ENCODE data around the gene LBHD2. TPM values are rescaled to one million over a fixed set of nuclear protein-coding genes. Genes with fewer than 3 reads are reported as not detected.

The LBHD2 gene
- total and polyA plus RNA-seq, 2 of the 13 experiments (the other 11 are each of a cell fraction or from before 2014, with no cell fraction given) = 0.67 to 1.00 TPM

DNA sequence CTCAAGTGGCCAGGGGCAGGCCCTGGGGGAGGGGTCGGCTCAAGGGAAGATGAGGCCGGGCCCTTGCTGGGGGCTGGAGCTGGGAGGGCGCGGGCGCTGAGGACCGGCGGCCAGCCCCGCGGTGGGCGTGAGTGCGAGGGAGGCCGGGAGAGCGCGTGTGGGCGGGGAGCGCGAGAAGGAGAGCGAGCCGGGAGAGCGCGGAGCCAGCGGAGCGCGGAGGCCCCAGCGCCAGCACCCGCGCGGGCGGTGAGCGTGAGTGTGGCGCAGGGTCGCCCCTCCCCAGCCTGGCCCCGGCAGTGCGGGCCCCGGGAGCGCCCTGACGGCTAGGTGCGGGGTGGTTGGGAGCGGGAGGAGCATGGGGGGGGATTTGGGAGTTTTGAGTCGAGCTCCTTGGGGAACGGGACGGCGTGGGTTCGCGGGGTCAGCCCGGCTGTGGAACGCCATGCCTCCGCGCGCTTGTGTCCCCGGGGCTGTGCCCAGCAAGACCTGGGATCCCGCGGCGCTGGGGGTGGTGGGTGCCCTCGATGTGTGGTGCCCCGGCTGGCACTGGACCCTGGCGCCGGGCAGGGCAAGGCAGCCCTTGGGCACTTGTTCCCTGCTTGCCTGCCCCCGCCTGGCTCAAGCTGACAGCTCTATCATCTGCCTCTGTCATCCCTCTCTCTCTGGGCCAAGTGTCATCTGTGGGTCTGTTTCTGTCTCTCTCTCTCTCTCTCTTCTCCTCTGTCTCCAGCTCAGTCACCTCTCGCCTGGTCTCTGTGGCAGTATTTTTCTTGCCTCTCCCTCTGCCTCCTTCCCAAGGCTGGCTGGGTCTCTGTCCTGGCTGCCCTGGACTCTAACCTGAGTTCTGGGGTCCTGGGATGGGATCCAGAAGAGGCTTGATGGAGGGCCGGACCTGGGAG is at the start of gene LBHD2 (continued):
- no peak for TF ChIP-seq ELK4 (CRISPR knock-in tag; IDR thresholded peaks at IDR 0.05; ENCODE audit: borderline replicate concordance)
- no peak for TF ChIP-seq ZNF878 (CRISPR knock-in tag; IDR thresholded peaks at IDR 0.05)
- no peak for TF ChIP-seq LCORL (IDR thresholded peaks at IDR 0.05)
- no peak for TF ChIP-seq LCORL (CRISPR knock-in tag; IDR thresholded peaks at IDR 0.05)
- no peak for TF ChIP-seq KLF13 (CRISPR knock-in tag; IDR thresholded peaks at IDR 0.05)
- TF ChIP-seq MXI1 (IDR thresholded peaks at IDR 0.05; ENCODE audit: borderline replicate concordance, low read depth, low read length) = no peak
- no peak for TF ChIP-seq CEBPG (CRISPR knock-in tag; IDR thresholded peaks at IDR 0.05)
- TF ChIP-seq SP5 (CRISPR knock-in tag; IDR thresholded peaks at IDR 0.05; ENCODE audit: borderline replicate concordance, low read depth) = no peak
- TF ChIP-seq TBL1XR1 (IDR thresholded peaks at IDR 0.05; ENCODE audit: borderline replicate concordance, low read length, partially characterized antibody) = no peak
- no peak for TF ChIP-seq ZNF777 (CRISPR knock-in tag; IDR thresholded peaks at IDR 0.05)
- TF ChIP-seq HNRNPK (IDR thresholded peaks at IDR 0.05; ENCODE audit: low read depth, low read length, poor library complexity, severe bottlenecking) = peak; percentile 62
- TF ChIP-seq E2F1 (CRISPR knock-in tag; IDR thresholded peaks at IDR 0.05) = no peak
- TF ChIP-seq, protein P1, sequence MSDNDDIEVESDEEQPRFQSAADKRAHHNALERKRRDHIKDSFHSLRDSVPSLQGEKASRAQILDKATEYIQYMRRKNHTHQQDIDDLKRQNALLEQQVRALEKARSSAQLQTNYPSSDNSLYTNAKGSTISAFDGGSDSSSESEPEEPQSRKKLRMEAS (IDR thresholded peaks at IDR 0.05) = peak; percentile 26; the same call in 1 of the 2 replicates
- TF ChIP-seq MLLT10 (CRISPR knock-in tag; IDR thresholded peaks at IDR 0.05) = no peak
- TF ChIP-seq ZNF839 (CRISPR knock-in tag; IDR thresholded peaks at IDR 0.05; ENCODE audit: borderline replicate concordance) = no peak
- no peak for TF ChIP-seq NFATC3 (CRISPR knock-in tag; IDR thresholded peaks at IDR 0.05)
- no peak for TF ChIP-seq ZBTB38 (CRISPR knock-in tag; IDR thresholded peaks at IDR 0.05)
- TF ChIP-seq, protein P2, sequence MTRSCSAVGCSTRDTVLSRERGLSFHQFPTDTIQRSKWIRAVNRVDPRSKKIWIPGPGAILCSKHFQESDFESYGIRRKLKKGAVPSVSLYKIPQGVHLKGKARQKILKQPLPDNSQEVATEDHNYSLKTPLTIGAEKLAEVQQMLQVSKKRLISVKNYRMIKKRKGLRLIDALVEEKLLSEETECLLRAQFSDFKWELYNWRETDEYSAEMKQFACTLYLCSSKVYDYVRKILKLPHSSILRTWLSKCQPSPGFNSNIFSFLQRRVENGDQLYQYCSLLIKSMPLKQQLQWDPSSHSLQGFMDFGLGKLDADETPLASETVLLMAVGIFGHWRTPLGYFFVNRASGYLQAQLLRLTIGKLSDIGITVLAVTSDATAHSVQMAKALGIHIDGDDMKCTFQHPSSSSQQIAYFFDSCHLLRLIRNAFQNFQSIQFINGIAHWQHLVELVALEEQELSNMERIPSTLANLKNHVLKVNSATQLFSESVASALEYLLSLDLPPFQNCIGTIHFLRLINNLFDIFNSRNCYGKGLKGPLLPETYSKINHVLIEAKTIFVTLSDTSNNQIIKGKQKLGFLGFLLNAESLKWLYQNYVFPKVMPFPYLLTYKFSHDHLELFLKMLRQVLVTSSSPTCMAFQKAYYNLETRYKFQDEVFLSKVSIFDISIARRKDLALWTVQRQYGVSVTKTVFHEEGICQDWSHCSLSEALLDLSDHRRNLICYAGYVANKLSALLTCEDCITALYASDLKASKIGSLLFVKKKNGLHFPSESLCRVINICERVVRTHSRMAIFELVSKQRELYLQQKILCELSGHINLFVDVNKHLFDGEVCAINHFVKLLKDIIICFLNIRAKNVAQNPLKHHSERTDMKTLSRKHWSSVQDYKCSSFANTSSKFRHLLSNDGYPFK (CRISPR knock-in tag; IDR thresholded peaks at IDR 0.05; ENCODE audit: borderline replicate concordance) = no peak
- TF ChIP-seq, protein P3, sequence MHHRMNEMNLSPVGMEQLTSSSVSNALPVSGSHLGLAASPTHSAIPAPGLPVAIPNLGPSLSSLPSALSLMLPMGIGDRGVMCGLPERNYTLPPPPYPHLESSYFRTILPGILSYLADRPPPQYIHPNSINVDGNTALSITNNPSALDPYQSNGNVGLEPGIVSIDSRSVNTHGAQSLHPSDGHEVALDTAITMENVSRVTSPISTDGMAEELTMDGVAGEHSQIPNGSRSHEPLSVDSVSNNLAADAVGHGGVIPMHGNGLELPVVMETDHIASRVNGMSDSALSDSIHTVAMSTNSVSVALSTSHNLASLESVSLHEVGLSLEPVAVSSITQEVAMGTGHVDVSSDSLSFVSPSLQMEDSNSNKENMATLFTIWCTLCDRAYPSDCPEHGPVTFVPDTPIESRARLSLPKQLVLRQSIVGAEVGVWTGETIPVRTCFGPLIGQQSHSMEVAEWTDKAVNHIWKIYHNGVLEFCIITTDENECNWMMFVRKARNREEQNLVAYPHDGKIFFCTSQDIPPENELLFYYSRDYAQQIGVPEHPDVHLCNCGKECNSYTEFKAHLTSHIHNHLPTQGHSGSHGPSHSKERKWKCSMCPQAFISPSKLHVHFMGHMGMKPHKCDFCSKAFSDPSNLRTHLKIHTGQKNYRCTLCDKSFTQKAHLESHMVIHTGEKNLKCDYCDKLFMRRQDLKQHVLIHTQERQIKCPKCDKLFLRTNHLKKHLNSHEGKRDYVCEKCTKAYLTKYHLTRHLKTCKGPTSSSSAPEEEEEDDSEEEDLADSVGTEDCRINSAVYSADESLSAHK (CRISPR knock-in tag; IDR thresholded peaks at IDR 0.05; ENCODE audit: borderline replicate concordance) = no peak
- TF ChIP-seq DNMT1 (CRISPR knock-in tag; IDR thresholded peaks at IDR 0.05) = no peak
- TF ChIP-seq ZFP1 (CRISPR knock-in tag; IDR thresholded peaks at IDR 0.05) = no peak
- TF ChIP-seq ELF4 (CRISPR knock-in tag; IDR thresholded peaks at IDR 0.05; ENCODE audit: borderline replicate concordance) = no peak
